GM10248 (cell line): ENCODE measurements around the gene LILRB3.
"Not testable (repeated sequence)": the region's sequence is repeated elsewhere in the genome, so short reads cannot be mapped to it uniquely, and the experiment has no call there.

Experiments
- CTCF ChIA-PET: fragments of 300-600 bp; sonication (Branson Sonifier 250); formaldehyde crosslinking; extraction: SDS; loops from one replicate; lab custom pipeline; 2021; ENCODE audit warnings: antibody characterized with exemption; lab: Yijun Ruan, JAX
- POLR2A ChIA-PET: fragments of 350-650 bp; sonication (Branson Sonifier 250); formaldehyde crosslinking; extraction: SDS; loops from one replicate; lab custom pipeline; 2020; ENCODE audit warnings: antibody characterized with exemption; lab: Yijun Ruan, JAX
- DNase-seq: peaks from one replicate; pipeline ENCODE4 v3.0.0; 2012; ENCODE audit errors: extremely low spot score
- TF ChIP-seq, protein P1 (sequence below): IDR thresholded peaks from 2 replicates; pipeline ENCODE4 v1.5.1; 2012; ENCODE audit warnings: mild to moderate bottlenecking, low read depth; ENCODE audit errors: extremely low read depth, missing control alignments, control extremely low read depth

The LILRB3 gene

DNA sequence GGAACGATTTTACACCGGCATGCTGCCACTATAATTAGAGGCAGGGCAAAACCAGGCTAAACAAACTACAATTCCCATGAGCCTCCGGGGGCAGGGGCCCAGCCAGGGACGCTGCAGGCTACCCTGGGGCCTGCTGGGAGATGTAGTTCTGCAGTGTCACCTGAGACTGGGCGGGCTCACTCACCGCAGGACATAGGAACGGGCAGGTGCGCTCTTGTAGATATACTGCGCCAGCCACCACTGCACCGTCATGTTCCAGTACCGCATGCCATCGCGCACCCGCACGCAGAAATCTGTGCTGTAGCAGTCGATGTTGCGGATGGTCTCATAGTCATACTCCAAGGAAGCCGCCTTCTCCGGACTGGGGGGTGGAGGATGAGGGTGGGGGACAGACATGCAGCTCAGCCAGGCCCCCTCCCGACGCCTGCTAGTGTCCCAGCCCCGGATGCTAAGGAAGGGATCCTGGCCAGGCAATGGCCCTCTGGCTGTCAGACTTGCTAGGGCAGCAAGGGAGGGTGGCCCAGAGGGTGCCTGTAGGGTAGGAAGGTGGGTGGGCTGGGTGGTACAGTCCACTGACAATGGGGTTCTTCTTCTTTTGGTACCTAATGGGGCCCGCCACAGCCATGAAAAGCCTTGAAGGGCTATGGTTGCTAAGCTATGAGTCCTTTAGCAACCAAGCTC, 44.1 kb downstream of the LILRB3 start:
- ChIA-PET POLR2A (no interaction called here), CTCF (interaction anchor here (1.3 to 1.7 kb wide), 3 partner anchors 9 to 54 kb away, joined by 3 to 5 read pairs (median 3); partner anchors contain the start of gene MBOAT7)
- TF ChIP-seq, protein P1, sequence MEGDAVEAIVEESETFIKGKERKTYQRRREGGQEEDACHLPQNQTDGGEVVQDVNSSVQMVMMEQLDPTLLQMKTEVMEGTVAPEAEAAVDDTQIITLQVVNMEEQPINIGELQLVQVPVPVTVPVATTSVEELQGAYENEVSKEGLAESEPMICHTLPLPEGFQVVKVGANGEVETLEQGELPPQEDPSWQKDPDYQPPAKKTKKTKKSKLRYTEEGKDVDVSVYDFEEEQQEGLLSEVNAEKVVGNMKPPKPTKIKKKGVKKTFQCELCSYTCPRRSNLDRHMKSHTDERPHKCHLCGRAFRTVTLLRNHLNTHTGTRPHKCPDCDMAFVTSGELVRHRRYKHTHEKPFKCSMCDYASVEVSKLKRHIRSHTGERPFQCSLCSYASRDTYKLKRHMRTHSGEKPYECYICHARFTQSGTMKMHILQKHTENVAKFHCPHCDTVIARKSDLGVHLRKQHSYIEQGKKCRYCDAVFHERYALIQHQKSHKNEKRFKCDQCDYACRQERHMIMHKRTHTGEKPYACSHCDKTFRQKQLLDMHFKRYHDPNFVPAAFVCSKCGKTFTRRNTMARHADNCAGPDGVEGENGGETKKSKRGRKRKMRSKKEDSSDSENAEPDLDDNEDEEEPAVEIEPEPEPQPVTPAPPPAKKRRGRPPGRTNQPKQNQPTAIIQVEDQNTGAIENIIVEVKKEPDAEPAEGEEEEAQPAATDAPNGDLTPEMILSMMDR: no peak
- DNase-seq: no peak

DNA sequence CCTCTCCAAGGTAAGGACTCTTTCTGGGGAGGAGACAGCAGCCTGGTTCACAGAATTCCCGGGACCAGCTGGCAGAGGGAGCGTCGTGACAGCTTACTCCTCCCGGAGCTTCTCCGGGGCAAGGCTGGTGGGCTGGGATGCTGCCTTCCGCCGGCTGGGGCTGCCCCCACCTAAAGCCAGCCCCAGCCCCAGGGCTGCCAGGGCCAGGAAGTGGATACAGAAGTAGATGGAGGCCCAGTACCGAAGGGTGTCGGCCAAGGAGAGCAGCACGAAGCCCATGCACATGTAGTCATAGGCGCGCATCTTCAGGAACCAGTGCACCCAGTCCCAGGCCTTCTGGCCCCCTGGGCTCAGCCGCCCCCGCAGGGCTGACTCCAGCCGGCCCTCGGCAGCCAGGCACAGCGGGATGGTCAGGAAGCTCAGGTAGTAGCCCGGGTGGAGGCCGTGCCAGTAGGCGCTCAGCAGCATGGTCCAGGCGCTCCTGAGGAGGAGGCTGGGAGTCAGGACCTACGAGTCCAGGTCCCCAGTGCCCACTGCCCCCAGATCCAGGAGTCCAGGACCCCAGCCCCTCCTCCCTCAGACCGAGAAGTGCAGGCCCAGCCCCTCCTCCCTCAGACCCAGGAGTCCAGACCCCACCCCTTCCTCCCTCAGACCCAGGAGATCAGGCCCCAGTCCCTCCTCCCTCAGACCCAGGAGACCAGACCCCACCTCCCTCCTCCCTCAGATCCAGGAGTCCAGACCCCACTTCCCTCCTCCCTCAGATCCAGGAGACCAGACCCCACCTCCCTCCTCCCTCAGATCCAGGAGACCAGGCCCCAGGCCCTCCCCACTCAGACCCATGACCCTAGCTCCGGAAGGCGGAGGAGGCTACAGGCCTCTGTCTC, 48.6 kb downstream of the LILRB3 start:
- no peak for DNase-seq
- ChIA-PET POLR2A (interaction anchor here (1.4 kb wide), 2 partner anchors 12 to 15 kb away, joined by 3 to 4 read pairs; partner anchors contain the start of gene MBOAT7), CTCF (interaction anchor here (1.1 to 1.8 kb wide), 5 partner anchors 10 to 58 kb away, joined by 3 to 7 read pairs (median 4); partner anchors contain the start of gene MBOAT7)
- TF ChIP-seq, protein P1: no peak

DNA sequence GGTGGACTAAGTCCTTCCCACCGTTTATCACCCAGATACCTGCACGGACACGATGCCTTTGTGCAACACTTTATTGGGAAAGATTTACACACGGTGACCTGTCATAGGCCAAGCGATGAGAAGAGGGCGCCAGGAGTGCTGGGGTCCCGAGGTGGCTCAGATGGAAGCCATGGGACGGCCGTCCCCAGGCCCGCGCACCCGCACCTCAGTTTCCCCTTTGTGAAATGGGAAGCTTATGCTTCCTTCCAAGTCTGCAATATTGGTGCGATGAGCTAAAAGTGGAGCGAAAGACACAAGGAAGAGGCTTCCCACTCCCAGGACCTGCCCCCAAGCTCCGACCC, 49.5 kb downstream of the LILRB3 start:
- CTCF ChIA-PET: interaction anchor here (1.1 to 1.8 kb wide), 5 partner anchors 9 to 58 kb away, joined by 3 to 7 read pairs (median 4); partner anchors contain the start of gene MBOAT7
- TF ChIP-seq, protein P1: no peak
- POLR2A ChIA-PET: interaction anchor here (0.6 to 1.4 kb wide), 3 partner anchors 8 to 35 kb away, joined by 4 to 5 read pairs (median 4); partner anchors contain the start of gene MBOAT7
- no peak for DNase-seq

DNA sequence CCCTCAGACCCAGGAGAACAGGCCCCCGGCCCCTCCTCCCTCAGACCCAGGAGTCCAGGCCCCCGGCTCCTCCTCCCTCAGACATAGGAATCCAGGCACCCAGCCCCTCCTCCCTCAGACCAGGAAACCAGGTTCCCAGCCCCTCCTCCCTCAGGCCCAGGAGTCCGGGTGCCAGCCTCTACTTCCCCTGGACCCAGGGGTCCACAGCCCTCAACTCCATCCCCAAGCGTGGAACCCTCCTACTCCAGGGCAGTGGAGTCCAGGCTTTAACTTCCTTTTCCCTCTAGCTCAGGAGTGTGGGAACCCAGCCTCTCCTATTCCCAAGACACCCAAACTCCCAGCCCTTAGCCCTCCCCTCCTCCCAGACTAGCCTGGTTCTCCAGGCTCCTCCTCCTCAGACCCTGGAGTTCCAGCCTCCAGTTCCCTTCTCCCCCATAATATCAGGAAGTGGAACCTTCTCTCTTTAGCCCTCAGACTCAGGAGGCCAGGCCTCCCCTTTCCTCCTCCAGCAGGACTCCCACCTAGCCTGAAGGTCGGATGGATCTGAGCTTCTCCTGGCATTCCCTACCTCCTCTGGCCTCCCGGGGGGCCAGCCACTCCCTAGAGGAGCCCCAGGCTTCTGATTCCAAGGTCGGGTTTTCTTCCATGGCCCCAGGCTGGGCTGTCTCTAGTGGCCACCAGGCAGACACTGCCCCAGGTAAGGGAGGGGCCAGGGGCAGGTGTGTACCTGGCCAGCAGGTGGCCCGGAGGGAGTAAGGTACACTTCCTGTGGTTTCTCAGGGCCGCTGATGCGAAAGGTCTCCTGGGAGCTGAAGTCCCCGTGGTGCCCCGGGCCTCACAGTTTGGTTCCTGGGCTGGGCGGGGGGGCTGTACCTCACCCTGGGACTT, 50.1 kb downstream of the LILRB3 start, which contains the start of gene TMC4:
Gene TMC4, minus strand, starts transcription at position 690 of the 888 bp plus-strand sequence. Its CDS starts 43 bp downstream, at position 647.
- POLR2A ChIA-PET: interaction anchor here (0.6 to 0.7 kb wide), 2 partner anchors 9 to 36 kb away, joined by 4 to 5 read pairs; no protein-coding TSS in a partner anchor
- CTCF ChIA-PET: interaction anchor here (1.1 to 1.5 kb wide), 4 partner anchors 9 to 59 kb away, joined by 3 to 7 read pairs (median 4); partner anchors contain the start of gene MBOAT7
- no peak for DNase-seq
- TF ChIP-seq, protein P1: peak; percentile 9

DNA sequence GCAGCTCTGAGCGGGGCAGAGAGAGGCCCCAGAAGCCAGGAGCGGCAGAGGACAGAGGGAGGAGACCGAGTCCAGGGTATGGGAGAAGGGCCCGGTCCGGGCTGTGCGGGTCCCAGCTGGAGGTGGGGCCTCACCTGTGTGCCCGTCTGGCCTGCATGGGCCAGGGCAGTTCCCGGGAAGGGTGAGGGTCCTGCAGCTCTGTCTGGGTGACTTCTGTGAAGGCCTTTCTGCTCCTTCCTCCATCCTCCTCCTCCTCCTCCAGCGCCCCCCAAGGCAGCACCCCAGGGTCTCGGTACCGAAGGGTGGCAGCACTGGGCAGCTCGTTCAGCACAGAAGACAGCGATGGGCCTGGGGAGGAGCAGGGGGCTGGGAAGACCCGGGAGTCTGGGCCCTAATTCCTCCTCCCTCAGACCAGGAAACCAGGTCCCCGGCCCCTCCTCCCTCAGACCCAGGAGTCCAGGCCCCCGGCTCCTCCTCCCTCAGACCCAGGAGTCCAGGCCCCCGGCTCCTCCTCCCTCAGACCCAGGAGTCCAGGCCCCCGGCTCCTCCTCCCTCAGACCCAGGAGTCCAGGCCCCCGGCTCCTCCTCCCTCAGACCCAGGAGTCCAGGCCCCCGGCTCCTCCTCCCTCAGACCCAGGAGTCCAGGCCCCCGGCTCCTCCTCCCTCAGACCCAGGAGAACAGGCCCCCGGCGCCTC, 50.9 kb downstream of the LILRB3 start:
- CTCF ChIA-PET: interaction anchor here (1.2 to 4.4 kb wide), 3 partner anchors 35 to 95 kb away, joined by 3 to 28 read pairs (median 3); partner anchors contain the start of gene CNOT3
- DNase-seq, POLR2A ChIA-PET: not testable (repeated sequence)
